Prostate gland (tissue), 2 donors: ENCODE results near the gene STARD10.

Source experiments
- POLR2A ChIP-seq: fragments of 450-650 bp; IDR thresholded peaks from one replicate; pipeline ENCODE4 v1.6.1; 2016; ENCODE audit warnings: antibody characterized with exemption, mild to moderate bottlenecking
- POLR2AphosphoS5 ChIP-seq: sonication (generic); formaldehyde crosslinking; IDR thresholded peaks from one replicate; pipeline ENCODE4 v1.6.1; 2017; ENCODE audit warnings: antibody characterized with exemption
- TF ChIP-seq, protein P1 (sequence below), 4 experiments: fragments of 200-600 bp in 2 of 4; fragments of 450-650 bp in 2 of 4; sonication (generic) in 2 of 4; IDR thresholded peaks; 1 replicate in 3 of 4; 2 replicates in 1 of 4; pipeline ENCODE4 v1.5.1; 2016 to 2019; ENCODE audit warnings: antibody characterized with exemption in 4 of 4, mild to moderate bottlenecking in 2 of 4, moderate library complexity in 2 of 4

DNA sequence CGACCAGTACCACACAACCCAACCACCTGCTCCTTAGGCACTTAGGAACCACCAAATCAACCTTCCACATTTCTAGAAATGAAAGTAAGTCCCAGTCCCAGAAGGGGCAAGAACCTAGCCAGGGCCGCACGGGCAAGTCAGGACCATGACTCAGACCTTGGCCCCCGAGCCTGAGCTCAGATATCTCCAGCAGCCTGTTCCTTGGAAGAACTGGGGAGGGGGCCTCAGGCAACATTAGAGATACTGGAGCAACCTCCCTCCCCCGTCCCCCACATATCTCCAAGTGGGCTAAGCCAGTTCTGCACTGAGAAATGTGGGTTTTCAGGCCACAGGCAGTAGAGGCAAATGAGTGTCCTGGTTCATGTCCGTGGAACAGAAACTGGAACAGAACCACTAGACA, 49.4 kb downstream of the STARD10 start:
- TF ChIP-seq POLR2A (no peak), POLR2AphosphoS5 (no peak)
- TF ChIP-seq, protein P1, sequence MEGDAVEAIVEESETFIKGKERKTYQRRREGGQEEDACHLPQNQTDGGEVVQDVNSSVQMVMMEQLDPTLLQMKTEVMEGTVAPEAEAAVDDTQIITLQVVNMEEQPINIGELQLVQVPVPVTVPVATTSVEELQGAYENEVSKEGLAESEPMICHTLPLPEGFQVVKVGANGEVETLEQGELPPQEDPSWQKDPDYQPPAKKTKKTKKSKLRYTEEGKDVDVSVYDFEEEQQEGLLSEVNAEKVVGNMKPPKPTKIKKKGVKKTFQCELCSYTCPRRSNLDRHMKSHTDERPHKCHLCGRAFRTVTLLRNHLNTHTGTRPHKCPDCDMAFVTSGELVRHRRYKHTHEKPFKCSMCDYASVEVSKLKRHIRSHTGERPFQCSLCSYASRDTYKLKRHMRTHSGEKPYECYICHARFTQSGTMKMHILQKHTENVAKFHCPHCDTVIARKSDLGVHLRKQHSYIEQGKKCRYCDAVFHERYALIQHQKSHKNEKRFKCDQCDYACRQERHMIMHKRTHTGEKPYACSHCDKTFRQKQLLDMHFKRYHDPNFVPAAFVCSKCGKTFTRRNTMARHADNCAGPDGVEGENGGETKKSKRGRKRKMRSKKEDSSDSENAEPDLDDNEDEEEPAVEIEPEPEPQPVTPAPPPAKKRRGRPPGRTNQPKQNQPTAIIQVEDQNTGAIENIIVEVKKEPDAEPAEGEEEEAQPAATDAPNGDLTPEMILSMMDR (IDR thresholded peaks at IDR 0.05) = no peak
